Neural crest cell (in vitro differentiated cells): Measurements from ENCODE around the gene IGFBP1. TPM values are rescaled to one million over a fixed set of nuclear protein-coding genes. Genes with fewer than 3 reads are reported as not detected.
A peak's percentile ranks its signal among the peaks of the same experiment; 100 is the strongest.

Source experiments
- DNase-seq: peaks from one replicate; pipeline ENCODE4 v3.0.0; 2021; ENCODE audit warnings: low read depth, mixed read lengths, low spot score
- H3K27ac Mint-ChIP-seq: one replicate; pipeline ENCODE4 v1.8.0; 2021; ENCODE audit warnings: mild to moderate bottlenecking, mixed read lengths; ENCODE audit not compliant: unreplicated experiment
- H3K27me3 Mint-ChIP-seq: 2 replicates; pipeline ENCODE4 v1.8.0; 2021; ENCODE audit warnings: low read depth, mild to moderate bottlenecking, mixed read lengths
- H3K36me3 Mint-ChIP-seq: 2 replicates; pipeline ENCODE4 v1.8.0; 2021; ENCODE audit warnings: low read depth, mild to moderate bottlenecking, mixed read lengths
- H3K4me1 Mint-ChIP-seq: 2 replicates; pipeline ENCODE4 v1.8.0; 2021; ENCODE audit warnings: mixed read lengths
- H3K4me3 Mint-ChIP-seq: one replicate; pipeline ENCODE4 v1.8.0; 2021; ENCODE audit warnings: mild to moderate bottlenecking, mixed read lengths
- H3K9me3 Mint-ChIP-seq: 2 replicates; pipeline ENCODE4 v1.8.0; 2021; ENCODE audit warnings: mixed read lengths
- CTCF ChIP-seq: fragments of 200-600 bp; sonication (generic); conservative IDR thresholded peaks from 2 replicates; pipeline ENCODE4 v1.5.0; 2021; ENCODE audit warnings: antibody characterized with exemption, mild to moderate bottlenecking
- total RNA-seq: library from RNA; stranded (reverse); gene quantifications from 2 replicates; pipeline ENCODE4 v1.2.1, GENCODE V29; 2021

IGFBP1 gene
- total RNA-seq, 1 donor from 2014 or later, result not detected

- Mint-ChIP-seq H3K9me3 (no peaks in the 10 kb centered on the region), H3K27me3 (peaks cover 54% of the 10 kb centered on the region), H3K36me3 (no peaks in the 10 kb centered on the region), H3K27ac (no peak overlapping the region), H3K4me3 (no peak overlapping the region), H3K4me1 (peaks cover 6% of the 10 kb centered on the region)
- TF ChIP-seq CTCF, result no peak
- DNase-seq, result no peak
These were observed 2.9 kb upstream of the IGFBP1 start for GRCh38 chr7:45885264-45885882.

- Mint-ChIP-seq H3K4me3 (no peak overlapping the region), H3K4me1 (peaks cover 6% of the 10 kb centered on the region), H3K27ac (no peak overlapping the region), H3K36me3 (no peaks in the 10 kb centered on the region), H3K9me3 (no peaks in the 10 kb centered on the region), H3K27me3 (peaks cover 60% of the 10 kb centered on the region)
- DNase-seq, result no peak
- TF ChIP-seq CTCF, result no peak
These were observed 1.2 kb upstream of the IGFBP1 start for GRCh38 chr7:45886931-45887667.

GRCh38 chr7:45888993-45889366 is 692 bp downstream of the IGFBP1 start:
- Mint-ChIP-seq H3K27me3 (peaks cover 68% of the 10 kb centered on the region), H3K27ac (no peak overlapping the region), H3K4me1 (peaks cover 6% of the 10 kb centered on the region), H3K36me3 (no peaks in the 10 kb centered on the region), H3K9me3 (no peaks in the 10 kb centered on the region), H3K4me3 (peak overlapping the region; percentile 32)
- DNase-seq, result no peak
- TF ChIP-seq CTCF, result no peak

- peak overlapping the region; percentile 45 for H3K4me3 Mint-ChIP-seq
These were observed 1.2 kb downstream of the IGFBP1 start for GRCh38 chr7:45889367-45890067.

More at GRCh38 chr7:45889367-45890067, 1.2 kb downstream of the IGFBP1 start:
- Mint-ChIP-seq H3K27ac (no peak overlapping the region), H3K27me3 (peaks cover 70% of the 10 kb centered on the region), H3K36me3 (no peaks in the 10 kb centered on the region), H3K9me3 (no peaks in the 10 kb centered on the region), H3K4me1 (peaks cover 6% of the 10 kb centered on the region)
- no peak for DNase-seq
- TF ChIP-seq CTCF, result no peak
